ENCODE results near the gene NPPA.
A peak's percentile ranks its signal among the peaks of the same experiment; 100 is the strongest.
"Not testable (repeated sequence)": the region's sequence is repeated elsewhere in the genome, so short reads cannot be mapped to it uniquely, and the experiment has no call there.

Gene NPPA

DNA sequence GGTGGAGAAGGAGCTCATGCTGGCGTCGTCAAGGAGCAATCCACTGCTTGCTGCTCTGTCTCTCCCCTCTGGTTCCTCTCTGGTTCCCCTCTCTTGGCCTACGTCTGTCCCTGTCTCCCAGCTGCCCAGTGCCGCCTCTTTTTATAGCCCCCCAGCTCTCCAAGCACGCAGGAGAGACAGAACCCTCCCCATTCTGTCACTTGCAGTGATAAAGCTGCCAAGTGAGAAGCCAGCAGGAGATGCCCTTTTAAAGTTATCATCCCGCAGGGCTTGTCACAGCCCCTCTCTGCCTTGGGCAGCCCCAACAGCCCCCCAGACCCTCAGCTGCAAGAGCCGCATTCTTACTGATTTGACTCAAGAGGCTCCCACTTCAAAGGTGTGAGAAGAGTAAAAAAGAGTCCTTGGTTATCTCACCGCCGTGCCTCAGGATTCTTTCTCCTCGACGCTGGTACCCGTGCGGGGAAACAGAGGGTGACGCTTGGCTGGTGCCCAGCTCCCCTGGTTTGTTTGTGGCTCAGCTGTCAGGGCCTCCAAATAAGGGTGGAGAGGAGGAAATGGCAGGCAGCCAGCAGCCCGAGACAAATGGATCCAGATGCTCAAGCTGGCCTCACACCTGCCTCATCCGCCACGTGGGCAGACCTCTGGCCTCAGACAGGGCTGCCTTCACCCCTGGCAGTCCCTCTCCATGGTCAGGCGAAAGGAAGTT, at the start of gene NPPA:
TSS of gene NPPA (minus strand) at position 117 of the 706 bp plus-strand sequence. CDS start at position 18, 99 bp downstream.
- no peak for DNase-seq

DNA sequence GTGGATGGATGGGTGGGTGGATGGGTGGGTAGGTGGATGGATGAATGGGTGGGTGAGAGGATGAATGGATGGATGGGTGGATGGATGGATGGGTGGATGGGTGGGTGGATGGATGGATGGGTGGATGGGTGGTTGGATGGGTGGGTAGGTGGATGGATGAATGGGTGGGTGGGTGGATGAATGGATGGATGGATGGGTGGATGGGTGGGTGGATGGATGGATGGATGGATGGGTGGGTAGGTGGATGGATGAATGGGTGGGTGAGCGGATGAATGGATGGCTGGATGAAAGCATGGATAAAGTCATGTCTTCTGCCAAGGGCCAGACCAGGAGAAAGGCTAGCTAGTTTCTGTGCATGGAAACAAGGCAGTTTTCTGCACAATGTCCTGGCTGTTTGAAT, 46.9 kb upstream of the NPPA start:
- not testable (repeated sequence) for DNase-seq

DNA sequence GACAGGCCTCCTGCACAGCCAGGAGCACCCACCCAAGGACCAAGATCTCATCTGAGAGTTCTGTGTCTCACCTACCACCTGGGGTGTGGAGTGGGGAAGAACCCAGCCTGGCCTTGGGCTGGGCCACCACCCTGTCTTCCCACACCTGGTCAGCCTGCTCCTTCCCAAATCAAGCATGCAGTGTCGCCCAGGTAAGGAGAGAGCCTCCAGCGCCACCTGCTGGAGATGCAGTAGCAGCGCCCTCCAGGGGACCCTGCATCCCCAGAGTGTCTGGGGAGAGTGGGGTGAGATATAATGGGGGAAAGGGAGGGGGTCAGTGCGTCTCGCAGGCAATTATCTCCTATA, 46.3 kb upstream of the NPPA start:
- DNase-seq, result peak; percentile 81 to 82

DNA sequence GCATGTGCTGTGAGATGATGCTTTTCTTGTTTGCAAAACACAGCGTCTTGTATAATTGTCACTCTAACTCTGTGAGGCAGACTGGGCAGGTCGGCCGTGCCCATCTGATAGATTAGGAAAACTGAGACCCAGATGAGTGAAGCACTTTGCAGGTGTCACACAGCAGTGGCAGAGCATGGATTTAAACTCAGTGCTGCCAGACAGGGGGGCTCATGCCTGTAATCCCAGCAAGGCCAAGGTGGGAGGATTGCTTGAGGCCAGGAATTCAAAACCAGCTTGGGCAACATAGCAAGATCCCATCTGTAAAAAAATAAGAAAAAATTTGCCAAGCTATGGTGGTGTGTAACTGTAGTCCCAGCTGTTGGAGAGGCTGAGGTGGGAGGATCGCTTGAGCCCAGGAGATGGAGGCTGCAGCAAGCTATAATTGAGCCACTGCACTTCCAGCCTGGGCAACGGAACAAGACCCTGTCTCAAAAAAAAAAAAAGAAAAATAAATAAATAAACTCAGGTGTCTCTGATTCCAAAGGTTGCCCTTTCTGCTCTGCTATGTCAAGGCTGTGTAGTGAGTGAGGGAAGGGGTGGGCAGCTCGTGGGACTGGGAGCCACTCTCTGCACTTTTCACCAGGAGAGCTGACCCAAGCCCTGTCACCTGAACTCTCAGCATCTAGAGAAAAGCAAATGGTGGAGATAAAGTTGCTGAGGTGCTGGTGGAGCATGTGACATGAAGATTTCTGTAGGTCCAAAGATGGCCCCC, 44.0 kb upstream of the NPPA start:
- DNase-seq, result no peak

DNA sequence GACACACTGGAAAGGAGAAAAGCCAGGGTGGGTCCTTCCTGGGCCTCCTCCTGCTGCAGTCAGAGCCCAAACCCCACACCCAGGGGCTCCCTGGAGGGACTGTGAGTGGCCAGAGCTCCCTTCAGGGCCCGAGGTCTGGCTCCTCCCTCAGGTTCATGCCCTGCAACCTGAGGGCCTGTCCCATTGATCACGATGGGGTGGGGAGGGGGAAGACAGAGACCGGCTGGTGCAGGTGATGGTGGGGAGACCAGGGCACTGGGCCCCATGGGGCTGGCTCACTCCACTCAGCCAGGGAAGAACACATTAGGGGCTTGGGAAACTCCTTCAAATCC, 41.3 kb upstream of the NPPA start:
- no peak for DNase-seq

DNA sequence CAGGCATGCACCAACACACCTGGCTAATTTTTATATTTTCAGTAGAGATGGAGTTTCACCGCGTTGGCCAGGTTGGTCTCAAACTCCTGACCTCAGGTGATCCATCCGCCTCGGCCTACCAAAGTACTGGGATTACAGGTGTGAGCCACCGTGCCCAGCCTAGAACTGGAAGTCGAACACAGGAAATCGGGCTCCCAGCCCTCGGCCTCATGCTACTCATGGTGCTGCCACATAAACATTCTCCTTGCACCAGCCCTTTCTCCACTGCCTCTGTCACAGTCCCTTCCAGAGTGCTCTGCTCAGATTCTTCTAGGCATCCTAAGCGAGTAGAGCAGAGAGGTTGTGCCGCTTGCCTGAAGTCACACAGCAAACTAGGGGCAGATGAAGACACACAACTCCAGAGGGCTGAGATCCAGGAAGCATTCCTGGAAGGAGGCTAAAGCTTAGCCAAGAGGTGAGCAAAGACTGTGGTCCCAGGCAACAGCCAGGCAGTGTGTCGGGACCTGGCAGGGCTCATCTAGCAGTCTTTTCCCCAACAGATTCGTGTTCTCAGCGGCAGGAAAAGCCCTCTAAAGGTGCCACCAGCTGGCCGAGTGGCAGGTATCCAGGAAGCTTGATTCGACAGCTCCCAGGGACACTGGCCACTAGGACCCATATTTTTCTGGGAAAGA, 40.8 kb upstream of the NPPA start:
- no peak for DNase-seq

DNA sequence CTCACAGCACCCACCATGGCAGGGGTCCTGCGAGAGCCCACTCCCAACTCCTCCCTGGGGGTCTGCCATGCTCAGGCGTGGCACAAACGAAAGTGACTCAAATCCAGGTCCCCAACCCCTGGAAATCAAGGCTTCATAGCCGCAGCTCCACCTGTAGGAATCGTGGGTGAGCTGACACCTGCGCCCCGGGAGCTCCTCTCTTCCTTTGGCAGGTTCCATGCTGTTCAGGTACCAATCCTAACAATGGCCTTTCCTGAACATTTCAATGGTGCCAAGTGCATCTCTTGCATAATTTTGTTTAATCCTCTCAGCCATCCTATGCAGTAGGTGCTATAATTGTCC, 40.1 kb upstream of the NPPA start:
- DNase-seq, result no peak

DNA sequence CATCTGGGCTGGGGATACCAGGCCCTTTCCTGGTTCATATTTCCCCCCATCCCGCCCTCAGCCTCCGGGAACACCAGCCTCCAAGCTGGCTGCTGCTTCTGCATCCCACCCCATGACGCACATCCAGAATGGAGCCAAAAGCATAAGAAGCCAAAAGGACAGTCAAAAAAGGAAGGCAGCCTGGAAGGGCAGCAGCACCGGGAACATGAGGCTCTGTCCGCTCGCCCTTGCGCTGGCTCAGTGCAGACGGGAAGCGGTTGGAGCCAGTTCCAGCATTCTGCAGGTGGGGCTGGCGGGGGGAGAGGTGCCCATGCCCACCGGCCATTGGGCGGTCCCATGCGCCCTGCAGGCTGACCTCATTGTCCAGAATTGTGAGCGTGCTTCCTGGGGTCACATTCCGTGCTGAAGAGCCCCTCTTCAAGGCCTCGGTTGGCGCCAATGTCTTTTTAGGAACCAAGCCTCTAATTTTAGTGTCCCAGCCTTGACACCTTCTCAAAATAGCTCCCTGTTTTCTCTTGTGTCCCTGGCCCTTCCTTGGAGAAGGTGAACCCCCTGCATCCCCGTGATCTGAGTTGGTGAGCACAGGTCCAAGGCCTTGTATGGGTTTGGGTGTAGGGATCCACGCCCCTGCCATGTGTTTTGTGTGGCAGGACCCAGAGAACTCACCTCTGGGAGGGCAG, 39.5 kb upstream of the NPPA start:
- no peak for DNase-seq

DNA sequence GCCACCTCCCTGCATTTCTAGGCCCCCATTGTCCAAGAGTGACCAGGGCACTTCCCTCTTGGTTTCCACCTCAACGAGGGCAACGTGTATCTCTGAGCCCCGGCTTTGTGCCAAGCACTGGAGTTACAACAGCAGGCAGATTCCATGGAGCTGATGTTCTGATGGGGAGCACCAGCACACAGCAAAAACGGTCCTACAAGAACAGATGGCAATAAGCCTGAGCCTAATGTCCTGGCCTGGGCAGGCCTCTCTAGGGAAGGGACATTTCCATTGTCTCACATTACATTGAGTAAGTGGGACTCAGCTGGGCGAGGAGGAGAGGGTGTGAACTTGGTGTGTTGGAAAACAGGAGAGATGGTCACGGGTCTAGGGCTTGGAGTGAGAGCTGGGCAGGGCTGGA, 38.3 kb upstream of the NPPA start:
- no peak for DNase-seq

DNA sequence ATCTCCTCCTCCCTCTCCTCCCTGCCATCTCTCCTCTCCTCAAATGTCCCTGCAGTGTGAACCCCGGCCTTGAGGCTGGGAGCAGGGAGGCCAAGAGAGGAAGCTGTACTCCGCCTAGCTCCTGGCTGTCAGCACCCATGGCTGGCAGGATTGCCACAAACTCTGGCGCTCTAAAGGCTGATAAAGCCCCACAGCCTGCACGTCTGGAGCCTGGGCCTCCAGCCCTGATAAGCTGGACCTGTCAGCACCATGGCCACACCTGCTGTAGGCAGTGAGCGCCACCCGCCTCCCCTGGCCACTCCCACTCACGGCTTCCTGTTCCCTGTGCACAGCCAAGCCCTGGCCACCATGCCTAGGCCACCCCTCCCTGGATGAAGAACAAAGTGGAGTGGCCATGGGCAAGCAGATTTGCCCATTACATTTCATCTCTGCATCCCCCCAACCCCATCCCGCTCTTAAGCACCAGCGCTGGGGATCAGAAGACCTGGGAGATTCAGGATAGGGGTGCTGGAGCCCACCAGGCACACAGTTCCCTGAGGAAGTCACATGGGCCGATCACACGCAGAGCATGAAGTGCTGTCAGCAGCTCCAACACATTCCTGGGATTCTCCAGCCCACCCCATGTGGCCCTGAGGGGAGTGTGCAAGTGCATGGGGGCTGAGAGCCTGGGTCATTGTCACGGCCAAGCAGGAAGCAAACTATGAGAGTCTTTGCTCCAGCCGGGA, 35.4 kb upstream of the NPPA start:
- DNase-seq, result no peak

DNA sequence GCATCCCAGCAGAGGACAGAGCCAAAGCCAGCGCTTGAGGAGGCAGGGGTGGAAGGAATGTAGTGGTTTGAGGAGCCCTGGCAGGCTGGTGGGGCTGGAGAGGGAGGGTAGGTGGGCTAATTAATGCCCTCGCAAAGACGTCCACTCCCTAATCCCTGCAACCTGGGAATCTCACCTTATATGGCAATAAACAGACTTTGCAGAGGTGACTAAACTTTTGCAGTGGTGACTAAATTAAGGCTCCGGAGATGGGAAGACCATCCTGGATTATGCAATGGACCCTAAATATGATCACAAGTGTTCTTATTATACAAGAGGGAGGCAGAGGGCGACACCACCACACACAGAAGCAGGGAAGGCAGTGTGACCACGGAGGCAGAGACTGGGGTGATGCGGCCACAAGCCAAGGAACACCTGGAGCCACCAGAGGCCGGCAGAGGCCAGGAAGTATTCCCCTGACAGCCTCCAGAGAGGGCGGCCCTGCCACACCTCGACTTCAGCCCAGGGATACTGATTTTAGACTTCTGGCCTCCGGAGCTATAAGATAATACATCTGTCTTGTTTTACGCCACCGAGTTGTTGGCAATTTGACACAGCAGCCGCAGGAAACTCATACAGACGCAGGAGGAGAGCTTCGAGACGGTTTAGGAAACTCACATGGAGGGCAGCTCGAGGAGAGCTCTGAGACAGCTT, 34.3 kb upstream of the NPPA start:
- DNase-seq, result no peak

DNA sequence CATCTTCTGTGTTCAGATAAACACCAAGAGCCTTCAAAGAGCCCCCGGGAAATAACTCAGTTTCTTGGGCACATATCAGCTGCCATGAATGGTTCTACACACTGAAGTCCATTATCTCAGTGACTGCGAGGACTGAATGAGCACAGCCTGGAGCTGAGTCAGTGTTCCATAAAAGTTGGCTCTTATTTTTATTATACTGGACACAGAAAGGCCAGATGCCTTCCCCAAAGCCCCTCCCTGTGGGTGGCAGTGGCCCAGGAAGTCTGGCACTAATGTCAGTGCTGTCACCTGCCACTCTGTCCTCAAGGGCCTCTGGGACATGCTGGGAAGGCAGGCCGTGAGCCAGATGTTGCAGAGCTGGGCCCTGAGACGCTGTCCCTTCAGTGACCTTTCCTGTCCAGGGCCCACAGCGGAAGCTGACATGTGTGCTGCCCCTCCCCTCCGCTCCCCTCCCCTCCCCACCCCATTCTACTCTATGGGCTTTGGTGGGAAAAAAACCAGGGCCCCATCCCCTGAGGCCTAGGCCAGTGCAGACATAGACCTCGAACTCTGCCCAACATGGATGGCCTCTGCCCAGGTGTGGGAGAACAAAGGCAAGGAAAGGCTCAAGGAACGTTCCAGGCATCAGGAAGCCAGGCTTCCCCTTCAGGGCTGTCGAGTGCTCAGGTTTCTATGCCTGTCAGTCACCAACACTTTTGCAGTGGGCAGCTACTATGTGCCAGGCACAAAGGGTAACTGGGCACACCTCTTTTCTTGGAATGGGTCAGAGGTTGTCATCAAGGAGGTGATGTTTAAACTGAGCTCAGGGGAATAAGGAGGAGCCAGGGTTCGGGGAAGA, 33.5 kb upstream of the NPPA start:
- DNase-seq, result no peak

DNA sequence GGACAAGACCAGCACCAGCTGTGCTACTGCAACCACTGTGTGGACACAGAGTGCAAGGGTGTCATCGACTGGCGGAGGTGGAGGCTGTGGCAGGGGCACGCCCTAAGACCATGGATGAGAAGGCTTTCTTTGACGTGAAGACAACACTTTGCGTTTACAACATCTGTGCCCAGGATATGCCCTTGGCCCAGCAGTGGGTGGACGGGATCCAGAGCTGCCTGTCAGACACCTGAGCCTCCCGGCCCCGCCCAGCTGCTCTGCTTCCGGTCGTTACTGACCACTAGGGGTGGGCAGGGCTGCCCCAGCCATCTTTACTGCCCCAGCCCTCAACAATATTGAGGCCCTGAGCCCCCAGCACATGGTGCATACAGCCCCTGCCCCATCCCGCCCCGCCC, 32.6 kb upstream of the NPPA start:
- DNase-seq, result no peak

DNA sequence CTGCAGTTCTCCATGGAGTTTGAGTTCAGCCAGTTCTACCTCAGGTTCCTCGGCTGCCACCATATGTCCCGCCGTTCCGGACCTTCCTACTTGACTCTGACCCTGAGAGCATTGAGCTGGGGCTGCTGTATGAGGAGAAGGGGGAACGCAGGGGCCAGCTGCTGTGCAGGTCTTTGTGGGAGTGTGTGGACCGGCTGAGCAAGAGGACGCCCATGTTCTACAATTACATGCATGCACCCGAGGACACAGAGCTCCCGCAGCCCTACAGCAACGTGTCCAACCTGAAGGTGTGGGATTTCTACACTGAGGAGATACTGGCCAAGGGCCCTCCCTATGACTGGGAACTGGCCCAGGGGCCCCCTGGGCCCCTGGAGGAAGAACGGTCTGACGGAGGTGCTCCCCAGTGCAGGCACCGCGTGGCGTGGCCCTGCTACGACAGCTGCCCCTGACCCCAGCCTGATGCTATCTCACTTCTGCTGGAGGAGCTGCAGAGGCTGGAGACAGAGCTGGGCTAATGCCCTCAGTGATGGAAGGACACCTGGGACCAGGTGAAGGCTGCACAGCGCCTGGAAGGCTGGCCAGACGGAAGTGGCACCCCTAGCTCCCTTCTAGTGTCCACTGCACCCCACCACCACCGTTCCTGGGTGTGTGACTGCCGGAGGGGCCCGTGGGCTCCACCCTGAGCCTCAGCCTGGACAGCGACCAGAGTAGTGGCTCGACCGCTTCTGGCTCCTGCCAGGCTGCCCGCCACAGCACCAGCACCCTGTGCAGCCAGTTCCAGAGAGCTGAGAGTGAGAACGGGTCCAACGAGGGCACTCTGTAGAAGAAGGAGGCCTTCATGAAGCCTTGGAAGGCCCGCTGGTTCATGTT, 32.0 kb upstream of the NPPA start:
- no peak for DNase-seq

DNA sequence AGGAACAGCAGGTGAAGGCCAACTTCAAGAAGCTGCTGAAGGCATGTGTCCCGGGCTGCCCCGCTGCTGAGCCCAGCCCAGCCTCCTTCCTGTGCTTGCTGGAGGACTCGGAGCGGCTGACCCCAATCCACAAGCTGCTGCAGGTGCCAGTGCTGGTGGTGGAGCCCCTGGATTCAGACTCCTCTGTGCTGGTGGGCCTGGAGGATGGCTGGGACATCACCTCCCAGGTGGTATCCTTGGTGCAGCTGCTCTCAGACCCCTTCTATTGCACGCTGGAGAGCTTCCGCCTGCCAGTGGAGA, 31.3 kb upstream of the NPPA start:
- DNase-seq, result no peak

DNA sequence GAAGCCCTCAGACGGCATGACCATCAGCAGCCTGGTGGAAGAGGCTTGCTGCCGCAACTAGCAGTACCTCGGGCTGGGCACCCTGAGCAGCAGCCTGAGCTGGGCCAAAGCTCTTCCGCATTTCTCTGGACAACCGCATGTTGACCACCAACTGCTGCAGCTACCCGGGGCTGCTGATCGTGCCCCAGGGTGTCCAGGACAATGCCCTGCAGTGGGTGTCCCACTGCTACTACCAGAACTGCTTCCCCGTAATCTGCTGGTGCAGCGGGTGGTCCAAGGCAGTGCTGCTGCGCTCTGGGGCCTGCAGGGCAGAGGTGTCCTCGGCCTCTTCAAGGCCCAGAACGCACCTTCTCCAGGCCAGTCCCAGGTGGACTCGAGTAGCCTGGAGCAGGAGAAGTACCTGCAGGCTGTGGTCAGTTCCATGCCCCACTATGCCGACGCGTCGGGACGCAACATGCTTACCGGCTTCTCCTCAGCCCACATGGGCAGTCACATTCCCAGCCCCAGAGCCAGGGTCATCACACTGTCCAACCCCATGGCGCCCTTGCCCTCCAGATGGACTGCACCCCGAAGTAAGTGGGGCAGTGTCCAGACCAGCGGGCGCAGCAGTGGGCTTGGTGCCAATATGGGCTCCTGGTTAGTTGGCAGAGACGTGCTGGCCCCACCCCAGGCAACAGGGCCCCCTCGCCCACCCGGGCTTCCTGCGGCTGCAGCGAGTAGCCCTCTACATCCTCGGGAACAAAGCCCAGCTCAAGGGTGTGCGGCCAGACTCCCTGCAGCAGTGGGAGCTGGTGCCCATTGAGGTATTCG, 30.7 kb upstream of the NPPA start:
- no peak for DNase-seq

DNA sequence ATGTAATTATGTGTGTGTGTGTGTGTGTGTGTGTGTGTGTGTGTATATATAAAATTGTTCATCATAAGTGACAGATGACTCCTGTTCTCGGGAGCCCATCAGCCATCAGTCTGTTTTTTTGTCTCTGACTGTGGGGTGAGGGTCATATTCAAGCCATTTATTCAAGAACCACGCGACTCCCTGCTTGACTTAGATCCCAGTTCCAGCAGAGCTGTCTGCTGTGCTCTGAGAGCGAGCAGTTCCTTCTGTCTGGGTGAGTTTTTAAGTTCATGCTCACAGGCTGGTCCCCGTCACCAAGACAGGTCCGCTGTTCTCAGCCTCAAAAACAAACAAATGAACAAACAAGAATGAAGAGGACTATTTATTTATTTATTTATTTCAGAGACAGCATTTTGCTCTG, 29.5 kb upstream of the NPPA start:
- DNase-seq, result no peak

DNA sequence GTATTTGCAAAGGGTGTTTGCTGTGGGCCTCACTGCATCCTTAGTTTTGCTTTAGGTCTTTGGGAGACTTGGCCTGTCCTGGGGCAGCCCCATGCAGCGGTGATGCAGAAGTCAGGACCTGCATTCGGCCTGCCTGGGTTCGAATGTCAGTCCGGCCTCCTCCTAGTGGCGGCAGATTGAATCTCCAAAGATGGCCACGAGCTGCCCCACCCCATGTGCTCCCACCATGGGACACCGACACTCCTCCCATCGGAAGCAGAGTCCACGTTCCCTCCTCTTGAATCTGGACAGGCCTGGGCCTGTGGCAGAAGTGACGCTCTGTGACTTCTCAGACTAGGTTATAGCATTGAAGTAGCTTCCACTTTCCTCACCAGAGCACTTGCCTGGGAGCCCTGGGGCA, 27.5 kb upstream of the NPPA start:
- no peak for DNase-seq

DNA sequence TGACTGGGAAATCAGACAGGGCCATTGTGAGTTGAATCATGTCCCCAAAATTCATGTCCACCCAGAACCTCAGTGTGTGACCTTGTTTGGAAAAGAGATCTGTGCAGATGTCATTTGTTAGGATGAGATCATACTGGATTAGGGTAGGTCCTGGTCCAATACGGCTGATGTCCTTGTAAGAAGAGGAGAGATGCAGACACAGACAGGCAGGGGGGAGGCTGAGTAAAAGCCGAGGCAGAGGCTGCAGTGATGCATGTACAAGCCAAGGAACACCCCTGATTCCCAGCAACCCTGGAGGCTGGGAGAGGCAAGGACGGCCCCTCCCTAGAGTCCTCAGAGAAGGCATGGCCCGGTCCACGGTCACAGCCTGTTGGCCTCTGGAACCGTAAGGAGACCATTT, 27.0 kb upstream of the NPPA start:
- no peak for DNase-seq

DNA sequence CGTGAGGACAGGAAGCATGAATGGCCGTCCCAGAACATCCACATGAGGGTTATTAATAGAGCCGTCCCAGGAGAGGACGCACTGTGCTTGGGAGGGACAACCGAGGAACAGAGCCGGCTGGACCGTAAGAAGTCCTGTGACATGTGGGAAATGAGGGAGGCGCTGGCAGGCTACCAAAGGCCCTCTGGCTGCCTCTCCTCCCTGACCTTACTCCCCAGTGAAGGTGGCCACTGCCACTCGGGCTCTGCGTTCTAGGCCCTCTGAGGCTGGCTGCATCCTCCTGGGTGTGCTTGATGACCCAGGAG, 26.6 kb upstream of the NPPA start:
- no peak for DNase-seq
